ENCODE data around the gene PIK3C3. TPM values are rescaled to one million over a fixed set of nuclear protein-coding genes. Genes with fewer than 3 reads are reported as not detected.

PIK3C3 gene
- polyA plus RNA-seq, 1 of the 3 experiments (the other 2 are of a cell fraction) = 26.9 TPM

DNA sequence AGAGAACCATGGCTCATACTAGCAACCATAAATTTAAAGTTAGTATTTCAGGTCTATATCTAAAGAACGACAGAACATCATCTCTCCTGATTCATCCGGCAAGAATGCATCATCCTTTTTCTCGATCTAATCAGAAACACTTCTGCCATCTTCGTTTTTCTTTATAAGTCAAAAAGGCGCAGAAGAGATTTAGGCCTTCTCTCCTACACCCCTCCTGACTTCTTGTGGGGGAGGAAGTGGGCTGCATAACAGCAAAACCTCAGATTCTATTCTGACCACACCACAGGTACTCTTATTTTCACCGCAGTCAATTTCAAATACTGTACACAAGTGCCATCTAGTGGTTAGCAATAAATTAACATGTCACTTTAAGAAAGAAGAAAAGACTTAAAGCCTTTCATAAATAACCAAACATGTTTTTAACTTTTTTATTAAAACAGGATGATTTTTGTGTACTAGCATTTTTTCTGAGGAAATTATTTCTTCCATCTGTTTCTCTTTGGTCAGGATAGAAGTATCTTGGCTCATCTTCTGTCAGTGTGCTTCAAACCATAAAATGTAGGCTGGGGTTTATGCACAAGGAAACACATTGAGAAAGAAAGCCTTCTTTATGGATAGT is 48.4 kb upstream of the PIK3C3 start:
- ChIA-PET POLR2A (no interaction called here), CTCF (no interaction called here)
- Histone ChIP-seq H3K9ac (no peak overlapping the region), H3K27ac (ENCODE audit: low read depth in 2 of 2, low read length in 1 of 2) (peak overlapping the region in 1 of 2 experiments; percentile 48; a peak in 3 of 4 replicates), H3K36me3 (replicated peaks in 1 of 2; ENCODE audit: control insufficient read depth in 1 of 2, insufficient read depth in 2 of 2, low read length in 1 of 2) (no peaks in the 10 kb centered on the region), H3K9me2 (no peaks in the 10 kb centered on the region), H3K9me3 (no peaks in the 10 kb centered on the region), H3F3A (replicated peaks; ENCODE audit: insufficient read depth) (peaks cover 4% of the 10 kb centered on the region), H4K20me1 (ENCODE audit: insufficient read depth) (no peaks in the 10 kb centered on the region), H2AFZ (ENCODE audit: low read depth) (peak overlapping the region; percentile 58), H3K4me2 (peak overlapping the region; percentile 44; the same call in 1 of the 2 replicates), H3K27me3 (ENCODE audit: insufficient read depth) (no peaks in the 10 kb centered on the region), H3K79me2 (ENCODE audit: insufficient read depth) (no peaks in the 10 kb centered on the region), H3K4me3 (ENCODE audit: low read depth in 2 of 2, low read length in 1 of 2) (peak overlapping the region; percentile 34 to 43; a peak in 3 of 4 replicates), H3K4me1 (ENCODE audit: control insufficient read depth in 1 of 2, insufficient read depth in 2 of 2, low read depth in 1 of 2, low read length in 1 of 2) (no peaks in the 10 kb centered on the region; a peak in 2 of 4 replicates)
- peak; percentile 51 for DNase-seq
- TF ChIP-seq, protein P1, sequence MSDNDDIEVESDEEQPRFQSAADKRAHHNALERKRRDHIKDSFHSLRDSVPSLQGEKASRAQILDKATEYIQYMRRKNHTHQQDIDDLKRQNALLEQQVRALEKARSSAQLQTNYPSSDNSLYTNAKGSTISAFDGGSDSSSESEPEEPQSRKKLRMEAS (IDR thresholded peaks at IDR 0.05; ENCODE audit: low read depth) = no peak; the same call in 1 of the 2 replicates
- TF ChIP-seq FOSL2 (IDR thresholded peaks at IDR 0.05; ENCODE audit: borderline replicate concordance, low read depth) (peak; percentile 59; the same call in 1 of the 2 replicates), SMC3 (IDR thresholded peaks at IDR 0.05; ENCODE audit: low read depth, low read length) (peak; percentile 57), RXRA (IDR thresholded peaks at IDR 0.05; ENCODE audit: borderline replicate concordance, low read depth) (peak; percentile 29; the same call in 1 of the 2 replicates), NRF1 (IDR thresholded peaks at IDR 0.05; ENCODE audit: low read depth, low read length) (0 out of 2 replicates have a peak, but pooled peaks have one; percentile 7), SIN3A (IDR thresholded peaks at IDR 0.05; ENCODE audit: borderline replicate concordance, low read depth, low read length) (no peak), FOXM1 (IDR thresholded peaks at IDR 0.05; ENCODE audit: low read depth) (no peak), TAF1 (IDR thresholded peaks at IDR 0.05; ENCODE audit: borderline replicate concordance, low read depth, low read length) (no peak), NFIC (IDR thresholded peaks at IDR 0.05; ENCODE audit: borderline replicate concordance) (peak; percentile 10; the same call in 1 of the 2 replicates), JUND (IDR thresholded peaks at IDR 0.05) (peak; percentile 62), TCF12 (IDR thresholded peaks at IDR 0.05) (peak; percentile 59), TEAD4 (IDR thresholded peaks at IDR 0.05; ENCODE audit: borderline replicate concordance, insufficient read depth) (0 out of 2 replicates have a peak, but pooled peaks have one; percentile 53), POLR2AphosphoS5 (IDR thresholded peaks at IDR 0.05; ENCODE audit: low read depth, low read length) (0 out of 2 replicates have a peak, but pooled peaks have one; percentile 11), RAD21 (IDR thresholded peaks at IDR 0.05; ENCODE audit: low read length) (peak; percentile 85), EP300 (IDR thresholded peaks at IDR 0.05; ENCODE audit: borderline replicate concordance in 1 of 2, low read depth in 1 of 2, low read length in 1 of 2) (peak in 1 of 2 experiments; percentile 41; a peak in 2 of 4 replicates)
- TF ChIP-seq, protein P2, sequence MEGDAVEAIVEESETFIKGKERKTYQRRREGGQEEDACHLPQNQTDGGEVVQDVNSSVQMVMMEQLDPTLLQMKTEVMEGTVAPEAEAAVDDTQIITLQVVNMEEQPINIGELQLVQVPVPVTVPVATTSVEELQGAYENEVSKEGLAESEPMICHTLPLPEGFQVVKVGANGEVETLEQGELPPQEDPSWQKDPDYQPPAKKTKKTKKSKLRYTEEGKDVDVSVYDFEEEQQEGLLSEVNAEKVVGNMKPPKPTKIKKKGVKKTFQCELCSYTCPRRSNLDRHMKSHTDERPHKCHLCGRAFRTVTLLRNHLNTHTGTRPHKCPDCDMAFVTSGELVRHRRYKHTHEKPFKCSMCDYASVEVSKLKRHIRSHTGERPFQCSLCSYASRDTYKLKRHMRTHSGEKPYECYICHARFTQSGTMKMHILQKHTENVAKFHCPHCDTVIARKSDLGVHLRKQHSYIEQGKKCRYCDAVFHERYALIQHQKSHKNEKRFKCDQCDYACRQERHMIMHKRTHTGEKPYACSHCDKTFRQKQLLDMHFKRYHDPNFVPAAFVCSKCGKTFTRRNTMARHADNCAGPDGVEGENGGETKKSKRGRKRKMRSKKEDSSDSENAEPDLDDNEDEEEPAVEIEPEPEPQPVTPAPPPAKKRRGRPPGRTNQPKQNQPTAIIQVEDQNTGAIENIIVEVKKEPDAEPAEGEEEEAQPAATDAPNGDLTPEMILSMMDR (IDR thresholded peaks at IDR 0.05) = peak; percentile 87
- TF ChIP-seq, protein P3, sequence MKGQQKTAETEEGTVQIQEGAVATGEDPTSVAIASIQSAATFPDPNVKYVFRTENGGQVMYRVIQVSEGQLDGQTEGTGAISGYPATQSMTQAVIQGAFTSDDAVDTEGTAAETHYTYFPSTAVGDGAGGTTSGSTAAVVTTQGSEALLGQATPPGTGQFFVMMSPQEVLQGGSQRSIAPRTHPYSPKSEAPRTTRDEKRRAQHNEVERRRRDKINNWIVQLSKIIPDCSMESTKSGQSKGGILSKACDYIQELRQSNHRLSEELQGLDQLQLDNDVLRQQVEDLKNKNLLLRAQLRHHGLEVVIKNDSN (IDR thresholded peaks at IDR 0.05; ENCODE audit: borderline replicate concordance, low read depth) = no peak
- TF ChIP-seq, protein P4, sequence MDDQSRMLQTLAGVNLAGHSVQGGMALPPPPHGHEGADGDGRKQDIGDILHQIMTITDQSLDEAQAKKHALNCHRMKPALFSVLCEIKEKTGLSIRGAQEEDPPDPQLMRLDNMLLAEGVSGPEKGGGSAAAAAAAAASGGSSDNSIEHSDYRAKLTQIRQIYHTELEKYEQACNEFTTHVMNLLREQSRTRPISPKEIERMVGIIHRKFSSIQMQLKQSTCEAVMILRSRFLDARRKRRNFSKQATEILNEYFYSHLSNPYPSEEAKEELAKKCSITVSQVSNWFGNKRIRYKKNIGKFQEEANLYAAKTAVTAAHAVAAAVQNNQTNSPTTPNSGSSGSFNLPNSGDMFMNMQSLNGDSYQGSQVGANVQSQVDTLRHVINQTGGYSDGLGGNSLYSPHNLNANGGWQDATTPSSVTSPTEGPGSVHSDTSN (IDR thresholded peaks at IDR 0.05) = peak; percentile 64
- WGBS (ENCODE audit: low lambda C conversion rate) = 7% methylated on average over 6 of the region's 6 CpGs

All from SK-N-SH (cell line).